Tibial artery (tissue), 4 donors: ENCODE results near the gene COG4.

ENCODE experiments used
- DNase-seq, 2 donors: peaks; one replicate each; pipeline ENCODE4 v3.0.0-alpha.2; 2019
- H3K27ac ChIP-seq, 2 donors: fragments of 200-600 bp; sonication (generic) in 1 of 2; 1 replicate in 1 of 2; 2 replicates in 1 of 2; pipeline ENCODE4 v1.5.1; 2018 to 2019; ENCODE audit warnings: mild to moderate bottlenecking in 1 of 2
- H3K27me3 ChIP-seq, 2 donors: fragments of 200-600 bp; sonication (generic) in 1 of 2; one replicate each; pipeline versions ENCODE4 v1.5.1 to v1.6.0; 2016 to 2019
- H3K36me3 ChIP-seq, 3 donors: fragments of 200-600 bp; sonication (generic) in 2 of 3; one replicate each; pipeline ENCODE4 v1.5.1; 2016 to 2019; ENCODE audit warnings: mild to moderate bottlenecking in 2 of 3
- H3K4me1 ChIP-seq, 4 donors: fragments of 200-600 bp; sonication (generic) in 2 of 4; 1 replicate in 3 of 4; 2 replicates in 1 of 4; pipeline ENCODE4 v1.5.1; 2016 to 2019
- H3K4me3 ChIP-seq, 2 donors: fragments of 200-600 bp; sonication (generic) in 1 of 2; 1 replicate in 1 of 2; 2 replicates in 1 of 2; pipeline ENCODE4 v1.5.1; 2018 to 2019; ENCODE audit warnings: mild to moderate bottlenecking in 2 of 2
- H3K9me3 ChIP-seq, 3 donors: fragments of 200-600 bp; sonication (generic) in 1 of 3; one replicate each; pipeline ENCODE4 v1.5.1; 2016 to 2019
- intact Hi-C: fragments of 100-400 bp; cut with DNase I; formaldehyde crosslinking; loops from one replicate; pipeline ENCODE4 v1.15.0; 2023; ENCODE audit warnings: low total_unique reads
- TF ChIP-seq, protein P1 (sequence below), 2 experiments: fragments of 200-600 bp in 1 of 2; fragments of 450-650 bp in 1 of 2; IDR thresholded peaks; one replicate each; pipeline ENCODE4 v1.5.1; 2017 to 2019; ENCODE audit warnings: antibody characterized with exemption in 2 of 2, mild to moderate bottlenecking in 1 of 2, moderate library complexity in 1 of 2

COG4 gene

DNA sequence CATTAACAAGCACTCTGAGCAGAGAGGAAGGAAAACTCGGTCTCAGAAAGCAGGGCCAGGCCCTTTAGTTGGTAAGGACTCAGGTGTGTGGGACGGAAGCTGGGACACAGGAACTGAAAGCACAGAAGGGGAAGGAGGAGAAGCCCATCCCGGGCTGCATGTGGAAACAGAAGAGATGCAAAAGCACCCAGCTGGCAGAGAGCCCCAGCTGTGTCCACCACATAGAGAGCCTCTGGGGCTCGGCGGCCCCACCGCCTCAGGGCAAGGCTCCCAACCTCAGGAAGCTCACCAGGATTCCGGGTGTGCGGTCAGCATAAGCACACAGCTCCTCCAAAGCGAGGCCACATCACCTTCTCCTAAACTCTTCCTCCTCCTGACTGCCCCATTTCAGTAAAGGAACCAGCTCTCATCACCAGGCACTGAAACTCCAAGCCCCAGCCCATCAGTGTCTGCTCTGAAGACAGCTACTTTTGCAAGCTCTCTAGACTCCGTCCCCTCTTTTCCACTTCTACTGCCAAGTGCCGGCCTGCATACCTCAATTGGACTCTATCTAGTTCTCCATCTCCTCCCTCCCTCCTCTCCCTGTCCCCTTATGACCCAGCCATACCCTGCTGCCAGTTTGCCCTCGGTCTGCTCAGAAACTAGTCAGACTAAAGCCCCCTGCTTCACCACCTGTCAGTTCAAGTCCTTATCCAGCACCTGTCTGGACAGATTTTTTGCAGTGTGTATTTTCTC lies 90.5 kb downstream of the COG4 start:
- no peaks in the 10 kb centered on the region for H3K9me3 ChIP-seq
- no peaks in the 10 kb centered on the region for H3K36me3 ChIP-seq
- TF ChIP-seq, protein P1, sequence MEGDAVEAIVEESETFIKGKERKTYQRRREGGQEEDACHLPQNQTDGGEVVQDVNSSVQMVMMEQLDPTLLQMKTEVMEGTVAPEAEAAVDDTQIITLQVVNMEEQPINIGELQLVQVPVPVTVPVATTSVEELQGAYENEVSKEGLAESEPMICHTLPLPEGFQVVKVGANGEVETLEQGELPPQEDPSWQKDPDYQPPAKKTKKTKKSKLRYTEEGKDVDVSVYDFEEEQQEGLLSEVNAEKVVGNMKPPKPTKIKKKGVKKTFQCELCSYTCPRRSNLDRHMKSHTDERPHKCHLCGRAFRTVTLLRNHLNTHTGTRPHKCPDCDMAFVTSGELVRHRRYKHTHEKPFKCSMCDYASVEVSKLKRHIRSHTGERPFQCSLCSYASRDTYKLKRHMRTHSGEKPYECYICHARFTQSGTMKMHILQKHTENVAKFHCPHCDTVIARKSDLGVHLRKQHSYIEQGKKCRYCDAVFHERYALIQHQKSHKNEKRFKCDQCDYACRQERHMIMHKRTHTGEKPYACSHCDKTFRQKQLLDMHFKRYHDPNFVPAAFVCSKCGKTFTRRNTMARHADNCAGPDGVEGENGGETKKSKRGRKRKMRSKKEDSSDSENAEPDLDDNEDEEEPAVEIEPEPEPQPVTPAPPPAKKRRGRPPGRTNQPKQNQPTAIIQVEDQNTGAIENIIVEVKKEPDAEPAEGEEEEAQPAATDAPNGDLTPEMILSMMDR (IDR thresholded peaks at IDR 0.05) = no peak
- peaks cover 5 to 67% (median 55%) of the 10 kb centered on the region in 4 donors for H3K4me1 ChIP-seq
- intact Hi-C loops = no loop called here
- H3K27ac ChIP-seq = peak overlapping the region; percentile 53
- no peaks in the 10 kb centered on the region for H3K27me3 ChIP-seq
- H3K4me3 ChIP-seq = no peak overlapping the region
- DNase-seq = peak in 1 of 2 donors; percentile 39

DNA sequence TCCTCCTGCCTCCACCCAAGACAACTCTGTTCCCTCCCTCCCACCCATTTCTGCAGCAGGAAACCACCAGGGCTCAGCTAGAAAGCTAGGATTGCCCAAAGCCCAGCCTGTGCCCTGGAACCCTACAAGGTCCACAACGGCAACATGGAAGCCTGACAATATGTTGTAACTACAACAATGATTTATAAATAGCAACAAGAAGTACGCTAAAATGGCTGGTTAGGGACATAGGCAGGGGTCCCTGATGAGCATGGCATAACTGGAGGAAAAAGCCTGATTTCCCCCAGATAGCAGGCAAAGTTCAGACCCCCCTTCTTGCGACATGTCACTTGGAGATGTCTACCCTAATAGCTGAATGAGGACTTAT lies 91.0 kb downstream of the COG4 start:
- DNase-seq = no peak
- H3K4me3 ChIP-seq = no peak overlapping the region
- intact Hi-C loops = no loop called here

DNA sequence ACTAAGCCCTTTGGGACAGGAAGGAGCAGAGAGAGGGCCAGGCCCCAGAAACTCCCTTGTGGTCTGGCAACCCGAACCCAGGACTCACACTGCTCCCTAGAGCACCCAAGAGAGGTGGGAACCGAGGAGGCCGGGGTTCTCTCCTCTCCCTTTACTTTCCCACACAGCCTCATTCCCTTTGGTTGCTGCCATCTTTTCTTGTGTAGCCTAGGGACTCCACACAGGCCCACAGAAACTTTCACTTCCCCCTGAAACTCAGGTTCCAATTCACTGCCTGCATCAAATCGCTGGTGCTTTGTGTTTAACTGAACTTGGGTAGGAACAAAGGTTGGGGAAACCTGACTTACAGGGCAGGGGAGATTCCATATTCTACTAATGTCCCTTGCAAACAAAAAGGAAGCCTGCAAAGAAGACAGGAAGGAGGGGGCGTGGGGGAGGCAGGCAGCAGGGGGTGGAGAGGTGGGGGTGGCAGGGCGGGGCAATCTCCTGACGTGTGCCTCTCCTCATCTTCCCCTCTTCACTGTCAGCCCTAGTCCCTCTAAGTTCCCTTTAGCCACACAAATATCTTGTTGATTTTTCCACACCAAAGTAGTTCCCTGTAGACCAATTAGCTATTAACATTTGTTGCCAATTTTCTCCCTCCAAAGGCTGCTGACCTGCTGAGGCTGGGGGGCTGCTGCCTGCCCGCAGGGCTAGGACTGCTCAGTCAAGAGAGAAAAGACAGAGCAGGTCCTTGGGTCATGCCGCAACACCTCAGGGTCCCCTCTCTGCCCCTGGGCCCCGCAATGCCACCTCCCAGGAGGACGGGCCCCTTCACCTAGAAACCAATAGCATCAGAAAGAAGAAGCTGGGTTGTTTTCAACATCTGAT lies 92.5 kb downstream of the COG4 start:
- H3K9me3 ChIP-seq = no peaks in the 10 kb centered on the region
- TF ChIP-seq, protein P1 (IDR thresholded peaks at IDR 0.05) = no peak
- no peaks in the 10 kb centered on the region for H3K27me3 ChIP-seq
- DNase-seq = peak in 1 of 2 donors; percentile 30
- intact Hi-C loops = no loop called here
- H3K36me3 ChIP-seq = no peaks in the 10 kb centered on the region
- no peak overlapping the region for H3K27ac ChIP-seq
- peaks cover 7 to 61% (median 48%) of the 10 kb centered on the region in 4 donors for H3K4me1 ChIP-seq
- no peak overlapping the region for H3K4me3 ChIP-seq

More for the DNA sequence above, 91.0 kb downstream of the COG4 start:
- Histone ChIP-seq H3K9me3 (no peaks in the 10 kb centered on the region), H3K27ac (peak overlapping the region; percentile 53), H3K4me1 (peaks cover 7 to 67% (median 55%) of the 10 kb centered on the region in 4 donors), H3K27me3 (no peaks in the 10 kb centered on the region), H3K36me3 (no peaks in the 10 kb centered on the region)
- TF ChIP-seq, protein P1 (IDR thresholded peaks at IDR 0.05) = no peak
